ENCODE results near the gene GABRG3.

GABRG3 gene

DNA sequence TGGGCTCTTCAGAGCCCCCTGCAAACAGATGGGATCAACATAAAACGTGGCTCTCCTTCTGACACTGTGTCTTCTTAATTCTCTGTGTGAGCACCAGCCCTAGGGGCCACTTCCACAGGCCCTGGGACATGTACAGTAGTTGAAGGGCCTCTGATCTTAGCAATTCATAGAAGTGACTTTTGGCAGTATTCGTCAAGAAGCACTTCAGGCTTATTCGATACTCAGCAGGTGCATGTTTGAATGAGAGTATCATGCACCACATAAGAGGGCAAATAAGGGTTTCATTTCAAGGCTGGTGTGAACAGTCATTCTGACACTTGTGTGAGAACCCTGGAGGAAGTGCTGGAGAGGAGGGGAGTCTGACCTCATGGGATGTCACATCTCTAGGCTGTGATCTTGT is 113.9 kb downstream of the GABRG3 start (continued):
- TF ChIP-seq, protein P1, sequence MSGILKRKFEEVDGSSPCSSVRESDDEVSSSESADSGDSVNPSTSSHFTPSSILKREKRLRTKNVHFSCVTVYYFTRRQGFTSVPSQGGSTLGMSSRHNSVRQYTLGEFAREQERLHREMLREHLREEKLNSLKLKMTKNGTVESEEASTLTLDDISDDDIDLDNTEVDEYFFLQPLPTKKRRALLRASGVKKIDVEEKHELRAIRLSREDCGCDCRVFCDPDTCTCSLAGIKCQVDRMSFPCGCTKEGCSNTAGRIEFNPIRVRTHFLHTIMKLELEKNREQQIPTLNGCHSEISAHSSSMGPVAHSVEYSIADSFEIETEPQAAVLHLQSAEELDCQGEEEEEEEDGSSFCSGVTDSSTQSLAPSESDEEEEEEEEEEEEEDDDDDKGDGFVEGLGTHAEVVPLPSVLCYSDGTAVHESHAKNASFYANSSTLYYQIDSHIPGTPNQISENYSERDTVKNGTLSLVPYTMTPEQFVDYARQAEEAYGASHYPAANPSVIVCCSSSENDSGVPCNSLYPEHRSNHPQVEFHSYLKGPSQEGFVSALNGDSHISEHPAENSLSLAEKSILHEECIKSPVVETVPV (CRISPR knock-in tag; IDR thresholded peaks at IDR 0.05), result no peak
- no peak for TF ChIP-seq OSR1 (CRISPR knock-in tag; IDR thresholded peaks at IDR 0.05)
- no peak for TF ChIP-seq CSDC2 (CRISPR knock-in tag; IDR thresholded peaks at IDR 0.05)
- TF ChIP-seq BACH2 (CRISPR knock-in tag; IDR thresholded peaks at IDR 0.05; ENCODE audit: borderline replicate concordance), result no peak
- TF ChIP-seq PPARA (CRISPR knock-in tag; IDR thresholded peaks at IDR 0.05; ENCODE audit: borderline replicate concordance), result no peak
- no peak for TF ChIP-seq ZNF70 (CRISPR knock-in tag; IDR thresholded peaks at IDR 0.05)
- TF ChIP-seq TCF4 (CRISPR knock-in tag; IDR thresholded peaks at IDR 0.05; ENCODE audit: borderline replicate concordance), result no peak
- TF ChIP-seq ZC3H10 (CRISPR knock-in tag; IDR thresholded peaks at IDR 0.05), result no peak
- no peak for TF ChIP-seq ZNF565 (CRISPR knock-in tag; conservative IDR thresholded peaks at IDR 0.05; ENCODE audit: low read depth)
- TF ChIP-seq GLIS3 (CRISPR knock-in tag; IDR thresholded peaks at IDR 0.05), result no peak
- TF ChIP-seq, protein P2, sequence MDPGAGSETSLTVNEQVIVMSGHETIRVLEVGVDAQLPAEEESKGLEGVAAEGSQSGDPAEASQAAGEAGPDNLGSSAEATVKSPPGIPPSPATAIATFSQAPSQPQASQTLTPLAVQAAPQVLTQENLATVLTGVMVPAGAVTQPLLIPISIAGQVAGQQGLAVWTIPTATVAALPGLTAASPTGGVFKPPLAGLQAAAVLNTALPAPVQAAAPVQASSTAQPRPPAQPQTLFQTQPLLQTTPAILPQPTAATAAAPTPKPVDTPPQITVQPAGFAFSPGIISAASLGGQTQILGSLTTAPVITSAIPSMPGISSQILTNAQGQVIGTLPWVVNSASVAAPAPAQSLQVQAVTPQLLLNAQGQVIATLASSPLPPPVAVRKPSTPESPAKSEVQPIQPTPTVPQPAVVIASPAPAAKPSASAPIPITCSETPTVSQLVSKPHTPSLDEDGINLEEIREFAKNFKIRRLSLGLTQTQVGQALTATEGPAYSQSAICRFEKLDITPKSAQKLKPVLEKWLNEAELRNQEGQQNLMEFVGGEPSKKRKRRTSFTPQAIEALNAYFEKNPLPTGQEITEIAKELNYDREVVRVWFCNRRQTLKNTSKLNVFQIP (CRISPR knock-in tag; IDR thresholded peaks at IDR 0.05; ENCODE audit: borderline replicate concordance, low read depth), result no peak

GRCh38 chr15:27086149-27086548 is 115.2 kb downstream of the GABRG3 start:
- ATAC-seq, result no peak
- TF ChIP-seq, protein P2 (CRISPR knock-in tag; IDR thresholded peaks at IDR 0.05; ENCODE audit: borderline replicate concordance, low read depth), result no peak
- no peak for TF ChIP-seq ARNTL (CRISPR knock-in tag; IDR thresholded peaks at IDR 0.05; ENCODE audit: borderline replicate concordance, low read depth)
- no peak for TF ChIP-seq ZNF565 (CRISPR knock-in tag; conservative IDR thresholded peaks at IDR 0.05; ENCODE audit: low read depth)
- TF ChIP-seq CSDC2 (CRISPR knock-in tag; IDR thresholded peaks at IDR 0.05), result no peak
- TF ChIP-seq ZNF70 (CRISPR knock-in tag; IDR thresholded peaks at IDR 0.05), result no peak
- TF ChIP-seq RARB (CRISPR knock-in tag; IDR thresholded peaks at IDR 0.05), result no peak
- TF ChIP-seq TCF4 (CRISPR knock-in tag; IDR thresholded peaks at IDR 0.05; ENCODE audit: borderline replicate concordance), result no peak
- no peak for TF ChIP-seq GLIS3 (CRISPR knock-in tag; IDR thresholded peaks at IDR 0.05)
- no peak for TF ChIP-seq ESRRG (CRISPR knock-in tag; IDR thresholded peaks at IDR 0.05)
- no peak for TF ChIP-seq ZFP3 (CRISPR knock-in tag; IDR thresholded peaks at IDR 0.05)
- no peak for TF ChIP-seq TOX (CRISPR knock-in tag; IDR thresholded peaks at IDR 0.05; ENCODE audit: borderline replicate concordance)
- no peak for TF ChIP-seq ISL1 (CRISPR knock-in tag; IDR thresholded peaks at IDR 0.05)
- no peak for TF ChIP-seq ZNF8 (CRISPR knock-in tag; IDR thresholded peaks at IDR 0.05)
- TF ChIP-seq TSHZ2 (CRISPR knock-in tag; IDR thresholded peaks at IDR 0.05), result no peak
- TF ChIP-seq OSR1 (CRISPR knock-in tag; IDR thresholded peaks at IDR 0.05), result no peak

- ATAC-seq, result no peak
- TF ChIP-seq BACH2 (CRISPR knock-in tag; IDR thresholded peaks at IDR 0.05; ENCODE audit: borderline replicate concordance) (no peak), ZFP3 (CRISPR knock-in tag; IDR thresholded peaks at IDR 0.05) (no peak), ARNTL (CRISPR knock-in tag; IDR thresholded peaks at IDR 0.05; ENCODE audit: borderline replicate concordance, low read depth) (no peak), ZNF70 (CRISPR knock-in tag; IDR thresholded peaks at IDR 0.05) (no peak), ZFP30 (CRISPR knock-in tag; IDR thresholded peaks at IDR 0.05) (no peak), ZNF8 (CRISPR knock-in tag; IDR thresholded peaks at IDR 0.05) (no peak), CREB5 (CRISPR knock-in tag; IDR thresholded peaks at IDR 0.05; ENCODE audit: low read depth) (no peak), OSR1 (CRISPR knock-in tag; IDR thresholded peaks at IDR 0.05) (no peak), SNAI2 (CRISPR knock-in tag; IDR thresholded peaks at IDR 0.05) (no peak), ZC3H10 (CRISPR knock-in tag; IDR thresholded peaks at IDR 0.05) (no peak)
- TF ChIP-seq, protein P3, sequence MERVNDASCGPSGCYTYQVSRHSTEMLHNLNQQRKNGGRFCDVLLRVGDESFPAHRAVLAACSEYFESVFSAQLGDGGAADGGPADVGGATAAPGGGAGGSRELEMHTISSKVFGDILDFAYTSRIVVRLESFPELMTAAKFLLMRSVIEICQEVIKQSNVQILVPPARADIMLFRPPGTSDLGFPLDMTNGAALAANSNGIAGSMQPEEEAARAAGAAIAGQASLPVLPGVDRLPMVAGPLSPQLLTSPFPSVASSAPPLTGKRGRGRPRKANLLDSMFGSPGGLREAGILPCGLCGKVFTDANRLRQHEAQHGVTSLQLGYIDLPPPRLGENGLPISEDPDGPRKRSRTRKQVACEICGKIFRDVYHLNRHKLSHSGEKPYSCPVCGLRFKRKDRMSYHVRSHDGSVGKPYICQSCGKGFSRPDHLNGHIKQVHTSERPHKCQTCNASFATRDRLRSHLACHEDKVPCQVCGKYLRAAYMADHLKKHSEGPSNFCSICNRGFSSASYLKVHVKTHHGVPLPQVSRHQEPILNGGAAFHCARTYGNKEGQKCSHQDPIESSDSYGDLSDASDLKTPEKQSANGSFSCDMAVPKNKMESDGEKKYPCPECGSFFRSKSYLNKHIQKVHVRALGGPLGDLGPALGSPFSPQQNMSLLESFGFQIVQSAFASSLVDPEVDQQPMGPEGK (CRISPR knock-in tag; IDR thresholded peaks at IDR 0.05; ENCODE audit: borderline replicate concordance), result no peak
- TF ChIP-seq, protein P1 (CRISPR knock-in tag; IDR thresholded peaks at IDR 0.05), result no peak
These were observed 115.8 kb downstream of the GABRG3 start for GRCh38 chr15:27086805-27087204.

All from SK-N-SH treated with all-trans-retinoic acid at 6 μM for 48 hours (cell line).